GM18499 (cell line): ENCODE measurements around the gene OBSCN.

Source experiments
- ATAC-seq: cut with Tn5 transposase; IDR thresholded peaks from one replicate; pipeline ENCODE4 v1.9.1; 2021; ENCODE audit warnings: moderate number of reproducible peaks; ENCODE audit not compliant: insufficient read depth, unreplicated experiment

The OBSCN gene

GRCh38 chr1:228362884-228363450, 155.1 kb downstream of the OBSCN start:
- ATAC-seq, result no peak

GRCh38 chr1:228363686-228364067, 155.8 kb downstream of the OBSCN start:
- ATAC-seq, result no peak

- no peak for ATAC-seq
Measured at GRCh38 chr1:228364068-228364705, 156.3 kb downstream of the OBSCN start.

DNA sequence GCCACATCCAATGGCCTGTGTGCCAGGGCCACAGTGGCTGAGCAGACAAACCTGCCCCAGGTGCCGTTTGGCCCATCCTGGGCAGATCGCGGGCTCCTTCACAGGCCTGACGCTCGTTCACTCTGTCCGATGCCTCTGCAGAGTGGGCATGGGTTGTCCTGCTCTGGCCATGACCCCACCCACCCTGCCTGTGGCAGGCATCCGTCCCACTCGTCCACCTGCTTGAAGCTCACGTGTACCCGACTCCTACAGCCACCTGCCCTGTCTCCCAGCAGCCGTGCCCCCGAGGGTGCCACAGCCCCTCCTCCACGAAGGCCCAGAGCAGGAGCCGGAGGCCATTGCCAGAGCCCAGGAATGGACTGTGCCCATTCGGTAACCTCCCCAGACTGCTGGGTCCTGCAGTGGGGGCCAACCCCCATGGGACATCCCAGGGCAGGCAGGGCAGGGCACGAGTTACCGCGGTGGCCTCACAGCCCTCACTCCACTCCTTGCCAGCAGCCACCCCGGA, 156.9 kb downstream of the OBSCN start:
- ATAC-seq, result no peak

DNA sequence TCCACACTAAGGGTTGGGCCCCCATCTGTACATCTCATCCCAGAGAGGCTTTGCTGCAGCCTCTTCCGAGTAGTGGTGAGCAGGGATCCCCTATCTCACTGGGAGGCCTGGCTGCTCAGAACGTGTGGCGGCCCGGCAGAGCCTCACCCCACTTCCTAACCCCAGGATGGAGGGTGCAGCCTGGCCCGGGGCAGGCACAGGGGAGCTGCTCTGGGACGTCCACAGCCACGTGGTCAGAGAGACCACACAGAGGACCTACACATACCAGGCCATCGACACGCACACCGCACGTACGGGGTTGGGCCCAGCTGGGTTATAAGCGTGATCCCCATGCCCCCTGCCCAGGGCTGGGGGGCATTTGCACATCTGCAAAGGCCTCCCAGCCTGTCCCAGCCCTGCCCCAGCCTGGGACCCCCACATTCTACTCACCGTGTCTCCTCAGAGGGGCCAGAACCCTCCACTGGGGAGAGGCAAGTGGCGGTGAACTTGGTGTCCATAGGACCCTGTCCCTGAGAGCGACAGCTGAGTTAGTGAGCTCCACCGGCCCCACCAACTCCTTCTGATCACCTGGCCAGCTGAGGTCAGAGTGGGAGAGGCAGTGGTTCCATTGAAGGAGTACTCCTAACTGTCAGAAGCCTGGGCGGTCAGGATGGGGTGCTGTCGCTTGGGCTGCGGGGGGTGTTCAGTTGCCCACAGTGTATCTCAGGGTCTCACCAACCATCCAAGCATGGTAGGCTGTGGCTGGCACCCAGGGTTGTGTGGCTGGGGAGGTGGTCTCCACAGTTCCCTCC, 157.6 kb downstream of the OBSCN start:
- no peak for ATAC-seq

DNA sequence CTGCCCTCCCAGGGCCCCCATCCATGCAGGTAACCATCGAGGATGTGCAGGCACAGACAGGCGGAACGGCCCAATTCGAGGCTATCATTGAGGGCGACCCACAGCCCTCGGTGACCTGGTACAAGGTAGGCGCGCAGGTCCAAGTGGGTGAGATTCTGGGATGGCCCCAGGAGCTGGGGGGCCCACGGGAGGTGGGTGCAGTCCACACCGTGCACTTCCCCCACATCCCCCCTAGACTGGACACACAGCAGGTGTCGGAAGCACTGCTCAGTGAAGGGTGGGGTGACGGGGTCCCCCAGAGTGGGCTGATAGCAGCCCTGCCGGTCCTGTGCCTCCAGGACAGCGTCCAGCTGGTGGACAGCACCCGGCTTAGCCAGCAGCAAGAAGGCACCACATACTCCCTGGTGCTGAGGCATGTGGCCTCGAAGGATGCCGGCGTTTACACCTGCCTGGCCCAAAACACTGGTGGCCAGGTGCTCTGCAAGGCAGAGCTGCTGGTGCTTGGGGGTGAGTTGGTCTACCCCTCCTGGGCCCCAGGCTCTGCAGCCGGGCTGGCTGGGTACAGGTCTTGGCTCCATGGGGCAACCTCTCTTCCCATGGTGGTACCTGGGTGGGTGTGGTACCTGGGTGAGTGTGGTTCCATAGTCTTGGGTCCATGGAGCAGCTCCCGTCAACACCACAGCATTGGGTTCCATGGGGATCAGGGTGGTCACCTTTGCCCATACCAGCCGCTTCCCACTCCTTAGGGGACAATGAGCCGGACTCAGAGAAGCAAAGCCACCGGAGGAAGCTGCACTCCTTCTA, 158.4 kb downstream of the OBSCN start:
- no peak for ATAC-seq

GRCh38 chr1:228366866-228367741, 159.3 kb downstream of the OBSCN start:
- no peak for ATAC-seq

DNA sequence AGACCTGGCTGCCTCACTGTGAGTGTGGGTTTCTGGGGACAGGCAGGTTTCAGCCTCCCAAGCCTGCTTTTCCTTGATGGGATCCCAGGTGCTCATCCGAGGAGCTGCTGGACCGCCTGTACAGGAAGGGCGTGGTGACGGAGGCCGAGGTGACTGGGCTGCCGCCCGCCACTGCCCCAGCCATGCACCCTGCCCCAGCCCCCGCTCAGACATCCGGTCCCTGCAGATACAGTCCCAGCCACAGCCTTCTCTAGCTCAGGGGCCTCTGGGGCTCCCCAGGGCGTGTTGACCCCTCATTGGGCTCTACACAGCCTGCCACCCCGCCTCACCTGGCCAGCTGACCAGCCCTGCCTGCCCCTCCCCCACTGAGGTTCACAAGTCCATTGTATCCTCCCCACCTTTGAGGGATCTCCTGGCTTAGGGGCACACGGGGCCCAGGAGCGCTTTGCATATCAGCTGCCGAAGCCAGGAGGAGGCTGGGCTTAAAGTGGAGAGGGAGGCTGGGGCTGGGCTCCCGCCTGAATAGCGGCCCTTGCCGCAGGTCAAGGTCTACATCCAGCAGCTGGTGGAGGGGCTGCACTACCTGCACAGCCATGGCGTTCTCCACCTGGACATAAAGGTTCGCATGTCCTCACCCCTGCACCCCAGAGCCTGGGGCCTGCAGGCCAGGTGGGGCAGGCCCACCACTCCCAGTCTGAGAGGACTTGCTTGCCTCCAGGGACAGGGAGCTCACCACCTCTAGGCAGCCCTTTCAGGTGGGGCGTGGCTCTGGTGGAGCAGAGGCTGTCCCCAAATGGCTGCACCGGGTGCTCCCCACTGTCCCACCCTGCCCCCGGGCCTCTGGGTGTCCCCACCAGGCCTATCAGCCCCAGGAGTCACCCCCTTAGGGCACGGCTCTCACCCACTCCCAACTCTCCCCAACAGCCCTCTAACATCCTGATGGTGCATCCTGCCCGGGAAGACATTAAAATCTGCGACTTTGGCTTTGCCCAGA, 160.3 kb downstream of the OBSCN start:
- no peak for ATAC-seq

GRCh38 chr1:228368801-228369607, 161.2 kb downstream of the OBSCN start:
- no peak for ATAC-seq

GRCh38 chr1:228369608-228370438, 162.0 kb downstream of the OBSCN start:
- ATAC-seq, result no peak

- no peak for ATAC-seq
Measured at GRCh38 chr1:228370439-228370940, 162.6 kb downstream of the OBSCN start.

DNA sequence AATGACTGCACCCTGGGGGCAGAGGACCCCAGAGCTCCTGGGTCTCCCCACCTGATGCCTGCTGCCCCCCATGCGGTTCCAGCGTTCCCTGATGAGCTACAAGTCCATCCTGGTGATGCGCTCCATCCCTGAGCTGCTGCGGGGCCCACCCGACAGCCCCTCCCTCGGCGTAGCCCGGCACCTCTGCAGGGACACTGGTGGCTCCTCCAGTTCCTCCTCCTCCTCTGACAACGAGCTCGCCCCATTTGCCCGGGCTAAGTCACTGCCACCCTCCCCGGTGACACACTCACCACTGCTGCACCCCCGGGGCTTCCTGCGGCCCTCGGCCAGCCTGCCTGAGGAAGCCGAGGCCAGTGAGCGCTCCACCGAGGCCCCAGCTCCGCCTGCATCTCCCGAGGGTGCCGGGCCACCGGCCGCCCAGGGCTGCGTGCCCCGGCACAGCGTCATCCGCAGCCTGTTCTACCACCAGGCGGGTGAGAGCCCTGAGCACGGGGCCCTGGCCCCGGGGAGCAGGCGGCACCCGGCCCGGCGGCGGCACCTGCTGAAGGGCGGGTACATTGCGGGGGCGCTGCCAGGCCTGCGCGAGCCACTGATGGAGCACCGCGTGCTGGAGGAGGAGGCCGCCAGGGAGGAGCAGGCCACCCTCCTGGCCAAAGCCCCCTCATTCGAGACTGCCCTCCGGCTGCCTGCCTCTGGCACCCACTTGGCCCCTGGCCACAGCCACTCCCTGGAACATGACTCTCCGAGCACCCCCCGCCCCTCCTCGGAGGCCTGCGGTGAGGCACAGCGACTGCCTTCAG, 163.3 kb downstream of the OBSCN start:
- ATAC-seq, result no peak

DNA sequence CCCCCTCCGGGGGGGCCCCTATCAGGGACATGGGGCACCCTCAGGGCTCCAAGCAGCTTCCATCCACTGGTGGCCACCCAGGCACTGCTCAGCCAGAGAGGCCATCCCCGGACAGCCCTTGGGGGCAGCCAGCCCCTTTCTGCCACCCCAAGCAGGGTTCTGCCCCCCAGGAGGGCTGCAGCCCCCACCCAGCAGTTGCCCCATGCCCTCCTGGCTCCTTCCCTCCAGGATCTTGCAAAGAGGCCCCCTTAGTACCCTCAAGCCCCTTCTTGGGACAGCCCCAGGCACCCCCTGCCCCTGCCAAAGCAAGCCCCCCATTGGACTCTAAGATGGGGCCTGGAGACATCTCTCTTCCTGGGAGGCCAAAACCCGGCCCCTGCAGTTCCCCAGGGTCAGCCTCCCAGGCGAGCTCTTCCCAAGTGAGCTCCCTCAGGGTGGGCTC, 163.9 kb downstream of the OBSCN start:
- ATAC-seq, result no peak

- ATAC-seq, result no peak
Measured at GRCh38 chr1:228372183-228373003, 164.5 kb downstream of the OBSCN start.
